Measurements from ENCODE around the gene CTNNA3. TPM values are rescaled to one million over a fixed set of nuclear protein-coding genes. Genes with fewer than 3 reads are reported as not detected.

The CTNNA3 gene
- total RNA-seq, result not detected in 2 replicates

DNA sequence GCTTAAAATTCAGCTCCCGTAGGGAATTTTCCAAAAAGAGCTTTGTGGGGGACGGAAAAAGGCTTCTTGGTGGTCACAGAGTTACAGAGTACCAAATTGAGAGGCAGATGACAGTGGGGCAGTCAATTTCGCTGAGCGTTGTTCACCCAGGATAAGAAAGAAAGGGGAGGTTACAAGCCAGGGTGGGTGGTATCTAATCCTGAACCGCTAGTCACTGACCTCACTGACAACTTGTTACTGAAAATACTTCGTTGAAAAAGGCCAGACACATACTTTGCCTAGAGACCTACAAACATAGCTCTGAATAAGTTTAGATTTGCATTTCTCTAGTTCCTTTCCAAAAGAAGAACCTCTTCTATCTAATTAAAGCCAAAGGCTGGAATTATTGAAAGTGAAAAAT is at the start of gene CTNNA3:
Gene CTNNA3, minus strand, starts transcription at position 167 of the 400 bp plus-strand sequence.

DNA sequence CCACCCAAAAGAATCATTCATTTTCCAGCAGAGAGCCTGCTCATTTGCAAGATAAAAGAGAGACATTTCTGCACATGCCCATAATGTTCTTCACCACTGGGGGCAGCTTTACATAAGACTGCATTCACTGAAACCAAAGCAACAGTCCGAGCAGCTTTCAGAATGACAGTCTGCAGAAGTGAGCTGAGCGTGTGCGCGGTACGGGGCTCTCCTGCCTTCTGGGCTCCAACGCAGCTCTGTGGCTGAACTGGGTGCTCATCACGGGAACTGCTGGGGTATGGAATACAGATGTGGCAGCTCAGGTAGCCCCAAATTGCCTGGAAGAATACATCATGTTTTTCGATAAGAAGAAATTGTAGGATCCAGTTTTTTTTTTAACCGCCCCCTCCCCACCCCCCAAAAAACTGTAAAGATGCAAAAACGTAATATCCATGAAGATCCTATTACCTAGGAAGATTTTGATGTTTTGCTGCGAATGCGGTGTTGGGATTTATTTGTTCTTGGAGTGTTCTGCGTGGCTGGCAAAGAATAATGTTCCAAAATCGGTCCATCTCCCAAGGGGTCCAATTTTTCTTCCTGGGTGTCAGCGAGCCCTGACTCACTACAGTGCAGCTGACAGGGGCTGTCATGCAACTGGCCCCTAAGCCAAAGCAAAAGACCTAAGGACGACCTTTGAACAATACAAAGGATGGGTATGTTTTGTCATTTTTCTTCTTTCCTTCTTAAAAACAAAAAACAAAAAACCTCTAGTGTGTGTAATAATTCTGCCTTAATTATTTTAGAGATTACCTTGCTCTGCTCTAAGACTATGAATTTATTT is 769.9 kb downstream of the CTNNA3 start, which contains the start of gene LRRTM3:
Gene LRRTM3, plus strand, starts transcription at position 141 of the 820 bp plus-strand sequence.

Other genes starting within 250 kb of the CTNNA3 start
- gene DNAJC12, start 142.0 kb upstream of the CTNNA3 start, total RNA-seq, result 1.4 and 2.3 TPM in 2 replicates
- 10.4 and 11.0 TPM in 2 replicates for gene SIRT1, start 188.5 kb upstream of the CTNNA3 start, total RNA-seq